Vagina (tissue), 2 donors: ENCODE results near the gene SLC36A2. TPM values are rescaled to one million over a fixed set of nuclear protein-coding genes. Genes with fewer than 3 reads are reported as not detected.

Experiments
- DNase-seq, 2 donors: peaks; one replicate each; pipeline ENCODE4 v3.0.0-alpha.2; 2017; ENCODE audit errors: extremely low spot score in 2 of 2
- H3K27ac ChIP-seq: fragments of 200-600 bp; sonication (generic); one replicate; pipeline ENCODE4 v1.5.1; 2019
- H3K27me3 ChIP-seq: fragments of 200-600 bp; sonication (generic); one replicate; pipeline ENCODE4 v1.5.1; 2019
- H3K36me3 ChIP-seq, 2 donors: fragments of 200-600 bp; sonication (generic); one replicate each; pipeline ENCODE4 v1.5.1; 2017 to 2019
- H3K4me1 ChIP-seq: fragments of 200-600 bp; sonication (generic); one replicate; pipeline ENCODE4 v1.5.1; 2019
- H3K4me3 ChIP-seq, 2 donors: fragments of 200-600 bp; sonication (generic); 1 replicate in 1 of 2; 2 replicates in 1 of 2; pipeline ENCODE4 v1.5.1; 2016 to 2019
- H3K9me3 ChIP-seq: fragments of 200-600 bp; sonication (generic); one replicate; pipeline ENCODE4 v1.5.1; 2019
- POLR2A ChIP-seq, 2 donors: fragments of 450-650 bp; IDR thresholded peaks; one replicate each; pipeline ENCODE4 v1.6.1; 2017; ENCODE audit warnings: antibody characterized with exemption in 2 of 2, mild to moderate bottlenecking in 2 of 2, moderate library complexity in 2 of 2
- POLR2AphosphoS5 ChIP-seq, 2 donors: sonication (generic); formaldehyde crosslinking; IDR thresholded peaks; one replicate each; pipeline ENCODE4 v1.9.0; 2017; ENCODE audit warnings: antibody characterized with exemption in 2 of 2, mild to moderate bottlenecking in 2 of 2, low read depth in 1 of 2; ENCODE audit not compliant: insufficient read depth in 1 of 2
- intact Hi-C: fragments of 100-400 bp; cut with DNase I; formaldehyde crosslinking; loops from one replicate; pipeline ENCODE4 v1.15.1; 2023
- total RNA-seq: library from RNA; depleted of rRNA; stranded (reverse); fragments of >200 nt; gene quantifications from one replicate; pipeline ENCODE4 v1.2.3, GENCODE V29; 2016
- TF ChIP-seq, protein P1 (sequence below), 3 experiments: fragments of 450-650 bp in 2 of 3; fragments of 200-600 bp in 1 of 3; sonication (generic) in 1 of 3; IDR thresholded peaks; one replicate each; pipeline ENCODE4 v1.5.1; 2017 to 2019; ENCODE audit warnings: antibody characterized with exemption in 3 of 3, mild to moderate bottlenecking in 2 of 3, moderate library complexity in 2 of 3

The SLC36A2 gene
- total RNA-seq, 1 donor from 2014 or later = not detected

GRCh38 chr5:151288180-151288579, 59.2 kb downstream of the SLC36A2 start:
- Histone ChIP-seq H3K36me3 (no peaks in the 10 kb centered on the region), H3K4me3 (no peak overlapping the region), H3K9me3 (no peaks in the 10 kb centered on the region), H3K27ac (no peak overlapping the region), H3K27me3 (no peaks in the 10 kb centered on the region), H3K4me1 (no peaks in the 10 kb centered on the region)
- TF ChIP-seq, protein P1, sequence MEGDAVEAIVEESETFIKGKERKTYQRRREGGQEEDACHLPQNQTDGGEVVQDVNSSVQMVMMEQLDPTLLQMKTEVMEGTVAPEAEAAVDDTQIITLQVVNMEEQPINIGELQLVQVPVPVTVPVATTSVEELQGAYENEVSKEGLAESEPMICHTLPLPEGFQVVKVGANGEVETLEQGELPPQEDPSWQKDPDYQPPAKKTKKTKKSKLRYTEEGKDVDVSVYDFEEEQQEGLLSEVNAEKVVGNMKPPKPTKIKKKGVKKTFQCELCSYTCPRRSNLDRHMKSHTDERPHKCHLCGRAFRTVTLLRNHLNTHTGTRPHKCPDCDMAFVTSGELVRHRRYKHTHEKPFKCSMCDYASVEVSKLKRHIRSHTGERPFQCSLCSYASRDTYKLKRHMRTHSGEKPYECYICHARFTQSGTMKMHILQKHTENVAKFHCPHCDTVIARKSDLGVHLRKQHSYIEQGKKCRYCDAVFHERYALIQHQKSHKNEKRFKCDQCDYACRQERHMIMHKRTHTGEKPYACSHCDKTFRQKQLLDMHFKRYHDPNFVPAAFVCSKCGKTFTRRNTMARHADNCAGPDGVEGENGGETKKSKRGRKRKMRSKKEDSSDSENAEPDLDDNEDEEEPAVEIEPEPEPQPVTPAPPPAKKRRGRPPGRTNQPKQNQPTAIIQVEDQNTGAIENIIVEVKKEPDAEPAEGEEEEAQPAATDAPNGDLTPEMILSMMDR (IDR thresholded peaks at IDR 0.05) = no peak
- no peak for TF ChIP-seq POLR2A (IDR thresholded peaks at IDR 0.05)
- TF ChIP-seq POLR2AphosphoS5 (IDR thresholded peaks at IDR 0.05; ENCODE audit: insufficient read depth in 1 of 2, low read depth in 1 of 2) = no peak
- intact Hi-C loops = no loop called here
- DNase-seq = no peak

- H3K4me1 ChIP-seq = no peaks in the 10 kb centered on the region
- TF ChIP-seq POLR2A (IDR thresholded peaks at IDR 0.05) = no peak
- TF ChIP-seq, protein P1 (IDR thresholded peaks at IDR 0.05) = no peak
- no peak for TF ChIP-seq POLR2AphosphoS5 (IDR thresholded peaks at IDR 0.05; ENCODE audit: insufficient read depth in 1 of 2, low read depth in 1 of 2)
- no peaks in the 10 kb centered on the region for H3K9me3 ChIP-seq
- intact Hi-C loops = no loop called here
- H3K4me3 ChIP-seq = no peak overlapping the region
- no peak for DNase-seq
- no peak overlapping the region for H3K27ac ChIP-seq
- no peaks in the 10 kb centered on the region for H3K27me3 ChIP-seq
- H3K36me3 ChIP-seq = no peaks in the 10 kb centered on the region
These were observed 61.1 kb downstream of the SLC36A2 start for GRCh38 chr5:151286246-151286645.

DNA sequence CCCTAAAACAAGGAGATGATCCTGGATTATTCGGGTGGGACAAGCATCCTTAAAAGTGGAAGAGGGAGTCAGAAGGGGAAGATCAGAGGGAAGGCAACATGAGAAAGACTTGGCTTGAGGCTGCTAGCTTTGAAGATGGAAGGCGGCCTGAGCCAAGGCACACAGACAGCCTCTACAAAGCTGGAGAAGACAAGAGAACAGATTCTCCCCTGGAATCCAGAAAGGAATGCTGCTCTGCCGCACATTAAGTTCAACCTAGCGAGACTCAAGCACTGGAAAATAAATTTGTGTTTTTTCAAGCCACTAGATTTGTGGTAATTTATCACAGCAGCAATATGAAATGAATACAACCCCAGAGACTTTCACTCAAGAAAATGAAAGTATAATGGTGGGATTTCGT, 61.7 kb downstream of the SLC36A2 start:
- no peak for DNase-seq
- Histone ChIP-seq H3K27me3 (no peaks in the 10 kb centered on the region), H3K4me1 (no peaks in the 10 kb centered on the region), H3K27ac (no peak overlapping the region), H3K4me3 (no peak overlapping the region), H3K36me3 (no peaks in the 10 kb centered on the region), H3K9me3 (no peaks in the 10 kb centered on the region)
- TF ChIP-seq POLR2A (IDR thresholded peaks at IDR 0.05) (no peak), POLR2AphosphoS5 (IDR thresholded peaks at IDR 0.05; ENCODE audit: insufficient read depth in 1 of 2, low read depth in 1 of 2) (no peak)
- TF ChIP-seq, protein P1 (IDR thresholded peaks at IDR 0.05) = no peak
- intact Hi-C loops = no loop called here

GRCh38 chr5:151284392-151284967, 62.9 kb downstream of the SLC36A2 start:
- intact Hi-C loops = no loop called here

More at GRCh38 chr5:151284392-151284967, 62.9 kb downstream of the SLC36A2 start:
- Histone ChIP-seq H3K4me3 (no peak overlapping the region), H3K9me3 (no peaks in the 10 kb centered on the region), H3K4me1 (no peaks in the 10 kb centered on the region), H3K36me3 (no peaks in the 10 kb centered on the region), H3K27ac (no peak overlapping the region), H3K27me3 (no peaks in the 10 kb centered on the region)
- TF ChIP-seq, protein P1 (IDR thresholded peaks at IDR 0.05) = no peak
- no peak for TF ChIP-seq POLR2A (IDR thresholded peaks at IDR 0.05)
- TF ChIP-seq POLR2AphosphoS5 (IDR thresholded peaks at IDR 0.05; ENCODE audit: insufficient read depth in 1 of 2, low read depth in 1 of 2) = no peak
- DNase-seq = no peak
